GM19324 (cell line): ENCODE results near the gene C4orf17.
A peak's percentile ranks its signal among the peaks of the same experiment; 100 is the strongest.
"Not testable (repeated sequence)": the region's sequence is repeated elsewhere in the genome, so short reads cannot be mapped to it uniquely, and the experiment has no call there.

Experiments used
- ATAC-seq: cut with Tn5 transposase; IDR thresholded peaks from one replicate; pipeline ENCODE4 v1.9.1; 2021; ENCODE audit warnings: mild to moderate bottlenecking, moderate library complexity; ENCODE audit not compliant: unreplicated experiment, low FRiP score

The C4orf17 gene

GRCh38 chr4:99510721-99511120 lies at the start of gene C4orf17:
TSS of gene C4orf17 (plus strand) at chr4:99511021. CDS start at chr4:99513082, 2,061 bp downstream.
- ATAC-seq, result no peak

GRCh38 chr4:99461623-99462401 lies 49.0 kb upstream of the C4orf17 start:
- ATAC-seq, result no peak

- ATAC-seq, result peak; percentile 85
These were observed 47.9 kb upstream of the C4orf17 start for GRCh38 chr4:99462875-99463464.

- ATAC-seq, result no peak
These were observed 47.3 kb upstream of the C4orf17 start for GRCh38 chr4:99463566-99463965.

GRCh38 chr4:99467887-99468286 lies 42.9 kb upstream of the C4orf17 start:
- ATAC-seq, result no peak

GRCh38 chr4:99468889-99469288 lies 41.9 kb upstream of the C4orf17 start:
- ATAC-seq, result no peak

GRCh38 chr4:99471349-99471748 lies 39.5 kb upstream of the C4orf17 start:
- no peak for ATAC-seq

GRCh38 chr4:99471896-99472295 lies 38.9 kb upstream of the C4orf17 start:
- ATAC-seq, result no peak

- no peak for ATAC-seq
These were observed 37.7 kb upstream of the C4orf17 start for GRCh38 chr4:99473131-99473530.

GRCh38 chr4:99483636-99484035 lies 27.2 kb upstream of the C4orf17 start:
- ATAC-seq, result no peak

GRCh38 chr4:99485212-99485611 lies 25.6 kb upstream of the C4orf17 start:
- no peak for ATAC-seq

GRCh38 chr4:99486648-99487047 lies 24.2 kb upstream of the C4orf17 start:
- ATAC-seq, result not testable (repeated sequence)

- ATAC-seq, result no peak
These were observed 20.5 kb upstream of the C4orf17 start for GRCh38 chr4:99490286-99490685.

GRCh38 chr4:99504804-99505502 lies 5.9 kb upstream of the C4orf17 start:
- no peak for ATAC-seq

GRCh38 chr4:99506781-99507180 lies 4.0 kb upstream of the C4orf17 start:
- ATAC-seq, result no peak

- ATAC-seq, result no peak
These were observed 3.5 kb upstream of the C4orf17 start for GRCh38 chr4:99507349-99507748.

GRCh38 chr4:99507762-99508161 lies 3.1 kb upstream of the C4orf17 start:
- no peak for ATAC-seq

- ATAC-seq, result no peak
These were observed 7.9 kb downstream of the C4orf17 start for GRCh38 chr4:99518601-99519295.

- ATAC-seq, result no peak
These were observed 18.4 kb downstream of the C4orf17 start for GRCh38 chr4:99529228-99529627.

- ATAC-seq, result no peak
These were observed 19.1 kb downstream of the C4orf17 start for GRCh38 chr4:99529956-99530355.

- ATAC-seq, result not testable (repeated sequence)
These were observed 23.9 kb downstream of the C4orf17 start for GRCh38 chr4:99534699-99535098.
